Globus pallidus (tissue), 1 donor: ENCODE measurements around the gene DTNB.
A peak's percentile ranks its signal among the peaks of the same experiment; 100 is the strongest.
"Not testable (repeated sequence)": the region's sequence is repeated elsewhere in the genome, so short reads cannot be mapped to it uniquely, and the experiment has no call there.

Experiments used
- DNase-seq: peaks from one replicate; pipeline ENCODE4 v3.0.0-alpha.2; 2015; ENCODE audit warnings: low spot score

DTNB gene

DNA sequence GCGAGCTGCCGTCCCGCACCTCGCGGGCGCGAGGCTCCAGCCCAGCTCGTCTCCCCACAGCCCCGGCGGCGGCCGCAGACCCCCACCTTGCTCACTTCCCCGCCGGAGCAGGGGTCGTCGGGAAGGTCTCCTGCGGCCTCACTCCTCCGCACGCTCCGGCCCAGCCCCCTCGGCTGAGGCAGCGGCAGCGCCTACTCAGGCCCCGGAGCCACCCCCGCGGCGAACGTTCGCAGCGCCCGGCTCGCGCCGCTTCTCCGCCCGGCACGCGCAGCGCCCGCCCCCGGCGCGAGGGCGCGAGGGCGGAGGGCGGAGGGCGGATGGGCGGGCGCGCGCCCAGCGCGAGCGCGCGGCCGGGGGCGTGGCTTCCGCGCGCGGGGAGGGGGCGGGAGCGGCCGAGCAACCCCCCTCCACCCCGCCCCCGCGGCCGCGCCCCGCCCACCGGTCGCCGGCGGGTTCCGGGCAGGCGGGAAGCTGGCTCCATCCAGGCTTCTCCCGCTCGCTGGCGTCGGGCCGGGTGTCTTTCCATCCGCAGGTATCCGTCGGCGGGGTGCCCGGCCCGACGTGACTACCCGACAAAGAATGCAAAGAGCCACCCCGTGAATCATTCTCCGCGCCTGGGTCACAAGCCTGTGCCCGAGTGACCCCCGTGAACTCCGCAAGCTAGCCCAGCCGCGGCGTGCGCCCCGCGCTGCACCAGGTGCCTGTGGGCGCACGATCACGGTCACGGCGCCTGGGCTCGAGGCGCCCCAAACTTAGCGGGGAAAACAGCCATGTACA is at the start of gene DTNB:
TSS of gene DTNB (minus strand) at position 278 of the 777 bp plus-strand sequence. CDS start 20,917 bp downstream, outside the sequence.
- peak; percentile 69 for DNase-seq

DNA sequence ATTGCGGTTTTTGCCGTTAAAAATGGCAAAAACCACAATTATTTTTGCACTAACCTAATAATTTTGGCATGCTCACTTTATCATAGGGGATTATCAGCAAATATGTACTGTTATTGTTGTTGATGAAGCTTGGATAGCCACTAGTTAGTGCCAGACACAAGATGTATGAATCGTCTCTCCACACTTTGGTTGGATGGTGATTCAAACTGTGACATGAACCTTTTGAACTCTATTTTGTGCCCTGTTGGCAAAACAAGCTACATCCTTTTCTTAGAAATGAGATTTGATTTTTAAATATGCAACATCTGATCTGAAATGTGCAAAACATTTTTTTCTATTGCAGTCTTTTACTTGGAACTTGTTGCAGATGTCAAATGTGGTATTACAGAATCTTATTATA is 48.8 kb upstream of the DTNB start:
- DNase-seq, result no peak

DNA sequence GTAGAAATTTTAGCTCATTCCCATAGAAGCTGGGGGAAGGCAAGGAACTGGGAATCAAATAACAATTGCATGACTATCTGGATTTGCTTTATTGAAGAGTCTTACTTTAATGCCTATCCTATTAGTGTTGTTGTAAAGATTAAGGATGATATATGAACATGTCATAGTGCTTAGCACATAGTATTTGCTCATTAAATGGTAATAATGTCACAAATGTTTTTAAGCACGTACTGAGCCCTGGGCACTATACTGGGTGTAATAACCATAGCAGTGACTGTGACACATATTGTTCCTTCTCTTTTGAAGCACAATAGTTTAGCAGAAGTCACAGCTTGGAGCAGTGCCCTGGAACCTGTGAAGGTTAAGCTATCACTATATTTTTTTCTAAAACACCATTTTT is 47.2 kb upstream of the DTNB start:
- no peak for DNase-seq

DNA sequence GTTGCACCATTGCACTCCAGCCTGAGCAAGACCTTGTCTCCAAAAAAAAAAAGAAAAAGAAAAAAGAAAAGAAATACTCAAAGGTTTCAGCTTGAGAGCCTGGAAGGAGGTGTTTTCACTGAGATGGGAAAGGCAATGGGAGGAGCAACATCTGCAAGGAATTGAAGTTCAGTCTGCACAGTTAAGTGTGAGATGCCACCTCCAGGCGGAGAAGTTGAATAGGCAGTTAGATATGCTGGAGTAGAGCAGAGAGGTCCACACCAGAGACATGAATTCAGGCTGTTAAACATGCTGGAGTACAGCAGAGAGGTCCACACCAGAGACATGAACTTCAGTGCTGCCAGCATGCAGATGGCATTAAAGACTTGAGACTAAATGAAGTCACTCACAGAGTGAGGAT is 41.4 kb upstream of the DTNB start:
- DNase-seq, result no peak

DNA sequence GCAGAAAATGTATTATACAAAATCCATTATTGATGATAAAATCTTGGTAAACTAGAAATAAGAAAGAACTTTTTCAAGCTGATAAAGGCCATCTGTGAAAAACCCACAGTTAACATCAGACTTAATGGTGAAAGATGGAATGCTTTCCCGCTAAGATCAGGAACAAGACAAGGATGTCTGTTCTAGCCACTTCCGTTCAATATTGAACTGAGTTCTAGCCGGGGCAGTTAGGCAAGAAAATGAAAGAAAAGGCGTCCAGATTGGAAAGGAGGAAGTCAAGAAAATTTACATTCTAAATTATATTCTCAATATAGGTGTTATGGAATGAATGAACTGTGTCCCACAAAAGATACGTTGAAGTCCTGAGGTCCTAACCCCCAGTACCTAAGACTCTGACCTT is 39.1 kb upstream of the DTNB start:
- DNase-seq, result no peak

DNA sequence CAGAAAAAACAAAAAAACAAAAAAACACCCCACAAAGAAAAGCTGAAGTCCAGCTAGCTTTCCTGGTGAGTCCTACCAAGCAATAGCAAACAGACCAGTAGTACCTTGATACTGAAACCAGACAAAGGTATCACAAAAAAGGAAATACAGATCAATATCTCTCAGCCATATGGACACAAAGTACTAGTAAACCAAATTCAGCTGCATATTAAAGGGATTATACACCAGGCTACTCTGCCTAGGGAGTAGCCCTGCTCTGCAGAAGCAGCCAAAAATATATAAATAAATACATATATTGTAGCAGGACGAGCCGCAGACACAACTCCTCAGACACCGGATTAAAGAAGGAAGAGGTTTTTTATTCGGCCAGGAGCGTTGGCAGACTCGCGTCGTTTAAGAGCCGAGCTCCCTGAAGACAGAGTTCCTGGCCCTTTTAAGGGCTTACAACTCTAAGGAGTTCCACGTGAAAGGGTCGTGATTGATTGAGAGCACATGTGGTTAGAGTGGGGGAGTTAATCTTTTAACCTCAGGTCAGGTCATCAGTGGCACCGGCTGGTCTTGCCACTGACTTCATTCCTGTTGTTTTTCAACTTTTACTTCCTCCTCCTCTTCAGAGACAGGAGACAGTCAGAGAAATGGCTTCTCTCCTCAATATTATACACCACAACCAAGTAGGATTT is 38.4 kb upstream of the DTNB start:
- DNase-seq, result peak; percentile 5

DNA sequence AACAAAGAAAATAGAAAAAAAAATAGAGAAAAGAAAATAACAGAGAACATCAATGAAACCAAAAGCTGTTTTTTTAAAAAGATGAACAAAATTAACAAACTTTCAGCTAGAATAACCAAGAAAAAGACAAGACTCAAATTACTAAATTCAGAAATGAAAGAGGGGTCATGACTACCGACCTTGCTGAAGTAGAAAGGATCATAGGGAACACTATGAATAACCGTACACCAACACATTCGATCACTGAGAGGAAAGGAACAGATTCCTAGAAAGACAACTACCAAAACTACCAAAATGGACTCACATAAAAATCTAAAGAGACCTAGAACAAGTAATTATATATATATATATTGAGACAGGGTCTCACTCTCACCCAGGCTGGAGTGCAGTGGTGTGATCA is 37.4 kb upstream of the DTNB start:
- no peak for DNase-seq

DNA sequence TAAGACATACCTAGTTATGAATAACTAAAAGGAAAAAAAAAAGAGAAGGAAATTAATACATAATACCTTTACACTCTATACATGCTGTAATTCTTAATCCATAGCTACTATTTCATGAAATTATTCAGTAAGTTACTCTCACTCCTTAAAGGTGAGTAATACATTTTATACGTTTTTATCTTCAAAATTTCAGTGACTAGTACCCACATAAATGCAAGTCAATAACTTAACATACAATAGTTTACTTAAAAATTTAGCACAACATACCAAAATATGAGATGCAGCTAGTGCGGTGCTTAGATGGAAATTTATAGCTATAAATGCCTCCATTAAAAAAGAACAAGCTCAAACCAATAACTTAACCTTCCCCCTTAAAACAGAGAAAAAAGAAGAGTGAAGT is 36.0 kb upstream of the DTNB start:
- DNase-seq, result no peak

DNA sequence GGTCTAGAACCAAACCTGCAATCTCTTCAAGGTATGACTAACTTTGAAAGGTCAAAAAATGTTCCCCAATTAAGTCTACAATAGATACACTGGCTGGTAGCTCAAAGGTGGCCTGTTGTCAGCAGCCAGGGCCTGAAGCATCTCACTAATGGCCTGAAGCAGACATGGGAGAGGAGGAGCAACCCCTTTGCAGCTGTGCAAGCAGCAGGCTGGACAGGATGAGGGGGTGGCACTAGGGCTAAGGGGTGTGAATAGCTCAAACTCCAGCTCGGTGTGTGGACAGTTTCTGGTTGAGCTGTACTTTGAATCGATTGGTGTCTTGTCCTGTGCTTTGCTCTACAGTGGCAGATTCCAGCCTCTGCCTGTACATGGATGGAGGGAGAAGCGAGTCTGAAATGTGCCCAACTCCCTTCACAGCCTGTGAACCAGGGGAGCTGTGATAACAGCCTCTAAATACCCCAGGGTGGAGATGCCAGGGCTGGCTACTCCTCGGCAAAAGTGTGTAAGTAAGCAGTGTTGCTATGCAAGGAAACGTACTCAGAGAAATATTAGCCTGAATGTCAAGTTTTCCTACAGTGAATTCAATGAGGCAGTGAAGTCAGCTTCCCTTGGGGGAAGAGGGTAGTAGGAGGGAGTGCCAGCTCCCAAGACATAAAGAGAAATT is 34.7 kb upstream of the DTNB start:
- DNase-seq, result no peak

DNA sequence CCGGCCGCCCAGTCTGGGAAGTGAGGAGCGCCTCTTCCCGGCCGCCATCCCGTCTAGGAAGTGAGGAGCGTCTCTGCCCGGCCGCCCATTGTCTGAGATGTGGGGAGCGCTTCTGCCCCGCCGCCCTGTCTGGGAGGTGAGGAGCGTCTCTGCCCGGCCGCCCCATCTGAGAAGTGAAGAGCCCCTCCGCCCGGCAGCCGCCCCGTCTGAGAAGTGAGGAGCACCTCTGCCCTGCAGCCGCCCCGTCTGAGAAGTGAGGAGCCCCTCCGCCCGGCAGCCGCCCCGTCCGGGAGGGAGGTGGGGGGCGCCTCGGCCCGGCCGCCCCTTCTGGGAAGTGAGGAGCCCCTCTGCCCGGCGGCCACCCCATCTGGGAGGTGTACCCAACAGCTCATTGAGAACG is 32.2 kb upstream of the DTNB start:
- DNase-seq, result not testable (repeated sequence)

DNA sequence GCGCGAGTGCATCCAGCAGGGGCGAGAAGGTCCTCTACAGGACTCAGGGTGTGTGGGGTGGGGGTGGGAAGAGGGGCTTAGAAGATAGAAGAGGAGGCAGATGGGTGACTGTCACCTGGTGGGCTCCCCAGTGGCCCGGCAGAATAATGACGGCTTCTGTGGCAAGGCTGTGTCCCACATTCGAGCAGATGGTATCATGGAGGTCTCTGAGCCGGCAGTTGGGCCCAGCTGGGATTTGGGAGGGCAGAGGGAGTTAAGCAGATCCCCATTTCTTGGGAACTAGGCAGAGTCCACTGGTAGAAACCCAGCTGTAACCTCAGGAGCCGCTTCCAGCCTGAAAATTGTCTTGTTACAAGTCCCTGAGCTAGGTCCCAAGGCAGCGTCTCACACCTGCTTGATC is 28.4 kb upstream of the DTNB start:
- DNase-seq, result no peak

DNA sequence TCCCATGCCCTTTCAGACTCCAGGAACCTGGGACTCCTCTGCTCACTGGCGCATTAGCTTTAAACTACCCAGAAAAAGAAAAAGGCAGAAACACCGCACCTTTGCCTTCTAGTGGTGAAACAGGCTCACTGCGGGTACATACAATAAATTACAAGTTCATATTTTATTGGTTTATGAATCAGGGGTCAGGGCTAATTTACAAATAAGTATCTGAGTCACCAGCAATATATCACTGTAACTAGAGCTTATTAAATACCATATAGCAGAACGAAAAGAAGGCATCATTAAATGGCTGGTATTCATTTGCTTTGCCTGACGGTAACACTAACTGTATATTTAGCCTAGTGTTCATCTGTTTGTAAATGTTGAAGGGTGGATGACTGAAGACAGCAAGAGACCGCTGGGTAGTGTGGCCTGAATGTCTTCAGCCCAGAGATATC is 26.9 kb upstream of the DTNB start:
- peak; percentile 12 for DNase-seq

DNA sequence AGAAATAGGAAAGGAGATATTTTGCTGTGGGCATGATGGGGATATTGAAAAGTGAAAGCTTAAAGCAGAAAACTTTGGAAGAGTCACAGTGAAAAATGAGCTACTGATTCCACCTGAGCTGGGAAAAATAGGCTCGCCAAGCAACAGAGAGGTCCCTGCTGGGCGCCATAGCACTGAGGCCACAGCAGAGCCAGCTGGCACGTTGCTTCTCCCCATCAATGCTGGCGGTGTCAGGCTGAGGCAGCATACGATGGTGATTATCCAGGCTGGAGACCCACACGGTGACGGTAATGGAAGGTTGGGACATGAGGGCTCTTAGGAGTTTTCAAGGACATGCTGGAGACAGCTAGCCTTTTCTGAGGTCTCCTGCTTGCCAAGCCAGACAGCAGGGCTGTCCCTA is 25.8 kb upstream of the DTNB start:
- DNase-seq, result no peak

DNA sequence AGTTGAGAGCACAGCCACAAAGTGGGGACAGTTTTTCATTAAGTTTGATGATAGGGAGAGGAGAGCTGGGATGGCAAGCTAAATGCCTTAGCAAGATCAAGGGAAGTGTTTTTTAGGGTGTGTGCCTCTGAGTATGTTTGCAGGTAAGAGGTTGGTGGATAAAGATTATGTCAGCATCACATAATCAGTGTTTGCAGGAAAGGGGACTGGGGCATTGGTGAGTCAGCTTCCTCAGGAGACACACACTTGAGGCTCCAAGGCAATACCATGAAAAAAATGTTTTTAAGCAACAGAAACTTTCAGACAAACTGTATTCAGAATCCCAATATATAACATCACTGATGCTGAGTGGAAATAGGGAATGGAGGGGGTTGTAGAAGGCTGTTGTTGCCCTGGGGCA is 25.4 kb upstream of the DTNB start:
- DNase-seq, result no peak

DNA sequence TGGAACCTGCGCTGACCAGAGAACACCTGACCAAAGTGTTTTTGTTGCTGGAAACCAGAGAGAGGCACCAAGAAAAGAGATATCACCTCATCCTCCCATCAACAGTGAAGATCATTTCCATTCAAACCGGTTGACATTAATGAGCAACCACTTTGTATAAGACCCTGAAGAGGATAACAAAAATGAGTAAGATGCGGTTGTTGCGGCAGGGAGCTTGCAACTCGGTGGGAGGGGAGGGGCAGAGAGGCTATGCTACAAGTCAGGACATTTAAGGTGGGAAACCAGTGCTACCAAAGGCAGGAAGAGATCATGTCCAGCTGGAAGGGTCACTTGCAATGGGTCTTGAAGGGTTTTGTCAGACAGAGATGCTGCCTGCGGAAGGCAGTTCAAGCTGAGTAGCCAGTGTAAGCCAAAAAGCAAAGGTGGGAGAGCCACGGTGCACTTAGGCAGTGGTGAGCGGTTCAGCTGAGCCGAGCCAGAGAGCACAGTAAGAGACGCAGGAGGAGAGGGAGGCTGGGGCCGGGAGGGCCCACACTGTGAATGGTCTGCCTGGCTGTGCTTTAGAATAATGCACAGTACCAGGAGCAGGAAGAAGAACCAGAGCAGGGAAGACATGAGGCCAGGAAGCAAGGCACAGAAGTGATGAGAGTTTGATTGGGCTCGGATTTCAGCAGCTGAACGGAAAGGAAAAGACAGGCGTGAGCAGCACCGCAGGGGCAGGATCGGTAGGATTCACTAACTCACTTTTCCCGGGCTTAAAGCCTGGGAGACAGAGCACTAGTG is 24.4 kb upstream of the DTNB start:
- DNase-seq, result no peak

DNA sequence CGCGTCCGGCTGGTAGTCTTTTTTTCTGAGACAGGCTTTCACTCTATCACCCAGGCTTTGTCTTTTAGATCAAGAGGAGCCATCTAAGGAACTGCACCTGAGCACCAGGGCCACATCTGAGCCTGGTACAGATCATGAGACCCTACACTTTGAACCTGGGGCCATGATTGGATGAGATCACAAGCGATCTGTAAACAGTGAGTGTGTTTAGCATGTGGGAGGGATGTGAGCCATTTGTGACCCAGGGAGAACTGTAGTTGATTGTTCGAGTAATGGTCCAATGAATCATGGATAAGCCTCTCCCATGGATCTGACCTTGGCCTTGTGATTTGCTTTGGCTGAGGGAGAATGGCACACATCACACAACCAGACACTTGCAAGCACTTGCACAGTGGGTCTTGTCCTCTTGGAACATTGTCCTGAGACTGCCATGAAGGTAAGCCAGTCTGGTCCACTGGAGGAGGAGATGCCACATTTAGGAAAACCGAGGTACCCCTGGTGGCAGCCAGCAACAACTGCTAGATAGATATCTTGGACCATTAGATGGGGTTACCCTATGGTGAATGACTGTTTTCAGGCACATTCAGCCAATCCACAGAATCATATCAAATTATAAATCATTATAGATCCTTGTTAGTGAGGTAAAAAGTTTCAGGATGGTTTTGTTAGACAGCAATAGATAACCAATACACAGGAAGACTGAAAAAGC is 19.5 kb upstream of the DTNB start:
- no peak for DNase-seq

DNA sequence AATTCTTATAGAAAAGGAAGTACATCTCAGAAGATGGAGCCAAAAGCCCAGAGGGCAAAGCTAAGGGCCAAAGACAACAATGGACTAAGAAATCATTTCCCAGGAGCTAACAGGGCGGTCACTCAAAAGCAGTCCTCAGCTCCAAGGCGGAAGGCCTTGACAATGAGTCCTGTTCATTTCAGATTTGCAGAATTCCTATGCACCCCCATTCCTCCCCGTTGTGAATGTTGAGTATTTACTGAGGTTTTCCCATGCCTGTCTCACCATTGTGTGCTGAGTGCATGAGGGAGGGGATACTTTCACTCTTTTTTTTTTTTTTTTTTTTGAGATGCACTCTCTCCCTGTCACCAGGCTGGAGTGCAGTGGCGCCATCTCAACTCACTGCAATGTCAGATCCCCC is 18.8 kb upstream of the DTNB start:
- DNase-seq, result no peak

DNA sequence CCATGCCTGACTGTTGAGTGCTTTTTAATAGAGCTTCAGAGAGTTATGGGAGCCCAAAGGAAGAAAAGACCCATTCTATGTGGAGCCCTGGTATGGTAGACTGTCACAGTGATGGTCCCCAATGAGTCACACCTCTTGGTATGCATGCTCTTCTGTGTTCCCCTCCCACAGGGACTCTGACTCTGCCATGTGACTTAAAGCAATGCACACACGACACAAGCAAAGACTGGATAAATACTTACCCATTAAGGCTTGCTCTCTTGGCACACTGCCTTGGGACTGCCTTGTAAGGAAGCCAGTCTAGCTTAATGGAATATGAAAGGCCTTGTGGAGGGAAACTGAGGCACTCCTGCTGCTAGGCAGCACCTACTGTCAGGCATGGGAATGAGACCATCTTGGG is 16.7 kb upstream of the DTNB start:
- DNase-seq, result no peak

DNA sequence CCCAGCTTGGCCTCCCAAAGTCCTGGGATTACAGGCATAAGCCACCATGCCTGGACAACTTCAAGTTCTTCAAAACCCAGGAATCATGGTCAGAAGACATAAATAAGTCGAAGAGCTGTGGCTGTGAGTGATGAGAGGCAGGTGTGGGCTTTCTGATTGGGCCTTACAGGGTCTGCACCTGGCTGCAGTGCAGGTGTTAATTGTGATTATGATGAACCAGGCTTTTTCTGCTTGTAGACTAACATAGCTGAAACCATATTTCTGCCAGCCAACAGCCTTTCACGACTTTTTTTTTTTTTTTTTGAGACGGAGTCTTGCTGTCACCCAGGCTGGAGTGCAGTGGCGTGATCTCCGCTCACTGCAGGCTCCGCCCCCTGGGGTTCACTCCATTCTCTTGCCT is 14.9 kb upstream of the DTNB start:
- no peak for DNase-seq

DNA sequence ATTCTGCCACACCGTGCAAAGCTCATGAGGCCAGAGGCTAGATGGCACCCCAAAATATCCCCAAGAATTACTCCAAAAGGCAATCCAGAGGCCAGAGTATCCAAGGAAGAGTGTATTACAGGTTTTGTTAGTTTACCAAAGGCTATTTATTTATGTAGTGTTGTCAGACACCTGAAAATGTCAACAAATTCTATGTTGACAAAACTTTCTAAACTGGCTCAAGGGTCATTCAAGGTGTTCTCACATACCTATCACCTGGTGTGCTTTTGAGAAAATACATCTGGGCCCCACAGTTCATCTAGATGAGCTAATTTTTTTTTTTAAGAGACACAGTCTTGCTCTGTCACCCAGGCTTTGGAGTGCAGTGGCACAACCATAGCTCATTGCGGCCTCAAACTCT is 12.4 kb upstream of the DTNB start:
- DNase-seq, result no peak

DNA sequence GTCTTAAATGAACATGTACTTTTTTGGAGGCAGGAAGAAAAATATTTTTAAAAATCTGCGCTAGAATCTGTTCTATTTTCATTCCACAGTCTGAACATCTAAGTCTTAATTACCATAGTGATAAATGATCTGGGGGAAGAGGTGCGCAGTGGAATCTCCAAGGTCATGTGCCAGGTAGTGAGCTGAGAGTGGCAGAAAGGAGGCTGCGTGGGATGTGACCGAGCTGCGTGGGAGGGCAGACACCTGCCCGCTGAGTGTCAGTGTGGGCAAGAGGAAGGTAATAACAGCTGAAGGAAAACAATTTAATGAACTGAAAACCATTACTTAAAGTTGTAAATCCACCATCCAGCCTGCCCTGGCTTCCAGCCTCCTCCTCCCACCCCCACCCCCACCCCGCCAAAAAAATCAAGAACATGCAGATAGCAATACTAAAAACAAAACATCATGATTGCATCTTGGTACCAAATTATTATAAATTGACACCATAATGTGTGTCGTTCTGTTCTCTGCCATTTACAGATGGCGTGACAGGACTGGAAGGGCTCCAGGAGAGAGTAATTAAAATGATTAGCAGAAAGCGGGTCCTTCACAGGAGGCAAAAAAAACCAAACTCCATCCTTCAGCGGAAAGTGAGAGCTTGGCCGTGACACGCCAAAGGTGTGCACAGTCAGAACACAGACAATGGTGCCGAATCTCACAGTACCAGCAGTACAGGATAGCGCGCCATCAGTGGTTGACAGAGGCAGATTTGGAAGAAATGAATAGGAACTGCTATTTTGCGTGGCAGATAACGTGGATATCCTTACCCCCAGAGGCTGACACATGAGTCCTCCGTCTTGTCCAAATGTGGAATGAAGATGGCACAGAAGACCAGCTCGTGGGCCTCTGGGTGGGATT is 11.4 kb upstream of the DTNB start:
- no peak for DNase-seq
